GM20000 (cell line): ENCODE results near the gene GRID2IP.
A peak's percentile ranks its signal among the peaks of the same experiment; 100 is the strongest.

Experiments used
- DNase-seq: peaks from one replicate; pipeline ENCODE4 v3.0.0; 2012; ENCODE audit warnings: low spot score
- CTCF ChIP-seq: IDR thresholded peaks from 2 replicates; pipeline ENCODE4 v1.5.1; 2012; ENCODE audit warnings: mild to moderate bottlenecking, control low read depth; ENCODE audit errors: extremely low read depth, missing control alignments

The GRID2IP gene

GRCh38 chr7:6448943-6449543, 102.2 kb downstream of the GRID2IP start:
- TF ChIP-seq CTCF, result no peak
- DNase-seq, result no peak

- peak; percentile 96 for DNase-seq
- TF ChIP-seq CTCF, result no peak
Measured at GRCh38 chr7:6447581-6448199, 103.6 kb downstream of the GRID2IP start, which contains the start of gene DAGLB. DAGLB (minus strand) TSS chr7:6447954; CDS start chr7:6447842, 112 bp downstream.
